SU-DHL-6 (cell line): ENCODE measurements around the gene STAMBPL1.

Experiments used
- CTCF ChIP-seq: fragments of 200-600 bp; sonication (generic); IDR thresholded peaks from one replicate; pipeline ENCODE4 v1.5.1; 2017; ENCODE audit warnings: antibody characterized with exemption, mild to moderate bottlenecking, low read length, moderate library complexity; ENCODE audit not compliant: insufficient read depth, poor library complexity, severe bottlenecking
- EZH2phosphoT487 ChIP-seq: fragments of 200-600 bp; sonication (generic), shearing (Covaris generic); conservative IDR thresholded peaks from 2 replicates; pipeline ENCODE4 v1.6.1; 2018; ENCODE audit warnings: mild to moderate bottlenecking, antibody characterized with exemption, low read length, moderate library complexity, mixed read lengths

- TF ChIP-seq CTCF = no peak
- no peak for TF ChIP-seq EZH2phosphoT487
Measured at GRCh38 chr10:88971221-88972061, 91.4 kb downstream of the STAMBPL1 start.
